ENCODE results near the gene SLC2A2.
A peak's percentile ranks its signal among the peaks of the same experiment; 100 is the strongest.

The SLC2A2 gene

GRCh38 chr3:171028779-171029232, 2.3 kb upstream of the SLC2A2 start:
- DNase-seq (ENCODE audit: low read depth in 3 of 3) = no peak

GRCh38 chr3:171028025-171028778, 1.7 kb upstream of the SLC2A2 start:
- peak in 1 of 3 experiments; percentile 0 for DNase-seq (ENCODE audit: low read depth in 3 of 3)

DNA sequence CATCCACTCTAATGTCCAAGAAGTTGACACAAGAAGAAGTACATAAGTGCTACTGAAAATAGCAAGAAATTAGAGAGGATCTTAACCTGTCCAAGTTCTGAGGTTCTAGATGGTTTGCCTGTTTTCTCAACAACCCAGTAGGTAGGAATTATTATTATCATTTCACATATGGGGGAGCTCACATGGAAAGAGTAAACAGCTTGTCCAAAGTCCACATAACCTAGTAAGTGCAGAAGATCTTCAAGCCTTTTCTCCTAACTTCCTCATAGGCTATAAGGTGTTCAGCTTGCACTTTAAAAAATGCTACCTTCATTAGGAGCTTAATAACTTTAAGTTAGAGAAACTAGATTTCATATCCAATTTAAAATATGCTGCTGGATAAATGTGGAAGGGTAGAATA, 3.0 kb downstream of the SLC2A2 start:
- DNase-seq (ENCODE audit: low read depth in 3 of 3) = no peak

DNA sequence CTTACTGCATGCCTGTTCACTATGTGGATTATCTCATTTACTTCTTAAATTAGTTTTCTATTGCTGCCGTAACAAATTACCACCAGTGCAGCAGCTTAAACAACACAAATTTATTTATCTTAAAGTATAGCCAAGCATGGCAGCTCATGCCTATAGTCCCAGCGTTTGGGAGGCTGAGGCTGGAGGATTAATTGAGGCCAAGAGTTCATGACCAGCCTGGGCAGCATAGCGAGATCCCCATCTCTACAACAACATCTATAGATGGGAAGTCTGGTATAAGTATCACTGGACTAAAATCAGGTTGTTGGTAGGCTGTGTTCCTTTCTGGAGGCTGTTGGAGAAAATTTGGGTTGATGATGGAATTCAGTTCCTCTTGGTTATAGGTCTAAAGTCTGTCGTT, 5.1 kb downstream of the SLC2A2 start:
- DNase-seq (ENCODE audit: low read depth in 3 of 3) = no peak

DNA sequence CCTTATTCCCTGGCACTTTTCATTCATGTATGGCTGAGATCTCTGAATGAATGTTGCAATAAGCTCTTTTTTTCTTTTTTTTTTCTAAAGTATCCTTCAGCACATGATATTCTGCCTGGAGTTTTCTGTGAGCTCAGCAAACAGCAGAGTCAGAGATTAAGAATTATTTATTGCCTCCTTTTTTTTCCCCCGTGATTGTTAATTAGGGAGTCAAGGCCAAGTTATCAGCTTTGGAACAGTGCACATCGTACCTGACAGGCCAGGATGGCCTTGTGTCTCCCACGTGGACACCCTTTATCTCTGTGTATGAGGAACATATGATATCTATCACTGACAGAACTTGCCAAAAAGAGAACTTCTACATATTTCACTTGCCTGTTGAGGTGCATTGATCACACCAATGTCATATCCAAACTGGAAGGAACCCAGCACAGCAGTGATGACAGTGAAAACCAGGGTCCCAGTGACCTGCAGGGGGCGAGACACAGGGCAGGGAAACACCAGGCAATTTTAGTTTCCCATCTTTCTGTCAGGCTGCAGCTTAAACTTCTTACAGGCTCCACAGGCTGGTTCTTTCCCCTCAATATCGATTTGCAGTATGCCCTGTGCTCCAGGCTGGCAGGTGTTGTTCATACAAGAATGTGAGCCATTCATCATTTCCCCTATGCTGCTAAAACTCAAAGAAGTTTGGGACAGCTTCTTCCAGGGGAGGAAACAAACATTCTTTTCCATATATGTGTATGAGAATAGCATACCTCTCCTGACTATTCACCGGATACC, 8.2 kb downstream of the SLC2A2 start:
- no peak for DNase-seq (ENCODE audit: low read depth in 3 of 3)

DNA sequence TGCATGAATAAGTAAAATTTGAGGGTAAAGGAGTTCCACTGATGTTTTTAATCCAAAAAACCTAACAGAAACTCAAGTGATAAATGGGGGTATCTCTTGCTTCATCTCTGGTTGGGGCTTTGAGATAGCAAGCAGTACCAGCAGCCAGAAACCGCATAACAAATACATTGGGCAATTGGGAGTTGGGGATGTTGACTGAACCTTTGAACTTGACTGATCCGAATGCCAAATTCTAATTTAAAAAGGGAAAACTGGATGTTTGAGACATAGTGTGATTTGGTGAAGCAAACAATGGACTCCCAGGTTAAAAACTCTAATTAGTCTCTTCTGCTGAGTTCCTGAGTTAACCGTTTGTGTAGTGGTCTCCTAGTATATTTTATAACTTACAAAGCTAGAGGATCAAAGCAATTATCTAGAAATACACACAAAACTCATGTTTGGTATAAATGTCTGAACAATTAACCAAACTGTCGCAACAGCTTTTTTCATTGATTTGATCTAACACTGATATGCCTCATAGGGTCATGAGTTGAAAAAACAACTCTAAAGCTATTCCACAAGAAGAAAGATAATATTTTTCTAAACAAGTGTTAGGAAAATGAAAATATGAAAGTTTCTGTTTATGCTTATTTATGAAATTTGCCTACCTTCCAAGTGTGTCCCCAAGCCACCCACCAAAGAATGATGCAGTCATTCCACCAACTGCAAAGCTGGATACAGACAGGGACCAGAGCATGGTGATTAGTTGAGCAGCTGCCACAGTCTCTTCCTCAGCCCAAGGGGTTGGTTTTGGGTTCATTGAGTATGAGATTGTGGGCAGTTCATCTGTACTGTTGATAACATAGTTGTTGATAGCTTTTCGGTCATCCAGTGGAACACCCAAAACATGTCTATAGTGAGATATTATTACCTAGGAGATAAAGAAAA, 12.4 kb downstream of the SLC2A2 start:
- no peak for DNase-seq (ENCODE audit: low read depth in 3 of 3)

GRCh38 chr3:171011873-171012336, 14.6 kb downstream of the SLC2A2 start:
- DNase-seq (ENCODE audit: low read depth in 3 of 3) = no peak

- DNase-seq (ENCODE audit: low read depth in 3 of 3) = no peak
Measured at GRCh38 chr3:171011109-171011872, 15.2 kb downstream of the SLC2A2 start.

GRCh38 chr3:171007316-171007715, 19.2 kb downstream of the SLC2A2 start:
- no peak for DNase-seq (ENCODE audit: low read depth in 3 of 3)

GRCh38 chr3:171005648-171006047, 20.9 kb downstream of the SLC2A2 start:
- no peak for DNase-seq (ENCODE audit: low read depth in 3 of 3)

- DNase-seq (ENCODE audit: low read depth in 3 of 3) = no peak
Measured at GRCh38 chr3:171001957-171002694, 24.4 kb downstream of the SLC2A2 start.

GRCh38 chr3:171001250-171001893, 25.1 kb downstream of the SLC2A2 start:
- DNase-seq (ENCODE audit: low read depth in 3 of 3) = no peak

DNA sequence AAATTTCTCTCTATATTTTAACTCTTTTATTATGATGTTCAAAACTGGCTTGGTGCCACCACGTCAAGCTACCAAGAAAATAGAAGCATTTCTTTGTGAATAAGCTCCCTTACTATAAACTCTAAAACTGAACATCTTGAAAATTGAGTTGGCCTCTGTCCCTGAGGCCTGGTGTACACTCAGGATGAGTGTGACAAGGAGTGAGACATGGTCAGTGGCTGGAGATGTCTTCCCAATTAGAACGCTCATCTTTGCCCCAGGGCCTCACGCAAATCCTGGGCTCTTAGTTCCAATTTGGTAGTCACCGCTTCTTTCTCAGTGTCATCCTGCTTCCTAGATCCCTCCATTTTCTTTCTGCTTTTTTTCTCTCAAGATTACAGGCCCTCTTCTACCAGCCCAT, 26.2 kb downstream of the SLC2A2 start:
- DNase-seq (ENCODE audit: low read depth in 3 of 3) = no peak

GRCh38 chr3:170999737-171000242, 26.7 kb downstream of the SLC2A2 start:
- DNase-seq (ENCODE audit: low read depth in 3 of 3) = no peak

DNA sequence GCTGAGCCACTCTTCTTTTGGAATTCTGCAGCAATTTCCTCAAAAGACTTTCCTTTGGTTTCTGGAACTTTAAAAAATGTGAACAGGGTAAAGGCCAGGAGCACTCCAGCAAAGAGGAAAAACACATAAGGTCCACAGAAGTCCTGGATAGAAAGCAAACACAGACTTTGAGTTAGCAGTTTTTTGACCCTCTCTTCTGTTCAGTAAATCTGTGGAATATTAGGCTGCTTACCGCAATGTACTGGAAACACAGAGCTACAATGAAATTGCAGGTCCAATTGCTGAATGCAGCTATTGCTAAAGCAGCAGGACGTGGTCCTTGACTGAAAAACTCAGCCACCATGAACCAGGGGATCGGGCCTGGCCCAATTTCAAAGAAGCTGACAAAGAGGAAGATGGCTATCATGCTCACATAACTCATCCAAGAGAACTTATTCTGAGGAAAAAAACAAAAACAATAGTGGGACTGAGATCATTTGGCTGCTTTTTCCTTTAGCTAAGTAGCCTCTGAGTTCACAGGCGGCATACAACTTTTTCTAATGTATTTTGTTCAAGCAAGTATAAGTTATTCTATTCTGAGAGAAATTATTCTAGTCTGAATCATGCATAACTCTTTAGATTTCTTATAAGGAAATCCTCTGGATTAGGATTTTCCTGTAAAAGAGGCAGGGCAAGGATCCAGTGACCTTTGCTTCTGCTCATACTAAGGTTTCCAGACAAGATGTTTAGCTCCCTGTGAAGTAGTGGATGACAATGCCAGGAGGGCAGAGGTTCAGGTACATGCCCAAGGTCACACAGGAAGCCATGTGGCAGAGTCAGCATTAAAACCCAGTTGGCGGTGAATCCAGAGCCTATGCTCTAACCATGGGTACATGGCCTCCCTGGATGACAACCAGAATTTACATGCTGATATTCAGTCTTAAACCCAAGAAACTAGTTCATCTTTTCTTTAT, 28.3 kb downstream of the SLC2A2 start:
- DNase-seq (ENCODE audit: low read depth in 3 of 3) = no peak

DNA sequence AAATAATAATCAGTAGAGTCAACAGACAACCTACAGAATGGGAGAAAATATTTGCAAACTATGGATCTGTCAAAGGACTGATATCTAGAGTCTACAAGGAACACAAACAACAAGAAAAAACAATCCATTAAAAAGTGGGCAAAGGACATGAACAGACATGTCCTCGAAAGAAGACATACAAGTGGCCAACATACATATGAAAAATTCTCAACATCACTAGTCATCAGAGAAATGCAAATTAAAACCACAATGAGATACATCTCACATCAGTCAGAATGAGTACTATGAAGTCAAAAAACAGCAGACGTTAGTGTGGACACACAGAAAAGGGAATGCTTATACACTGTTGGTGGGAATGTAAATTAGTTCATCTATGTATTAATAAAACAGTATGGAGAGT, 33.7 kb downstream of the SLC2A2 start:
- DNase-seq (ENCODE audit: low read depth in 3 of 3) = no peak

DNA sequence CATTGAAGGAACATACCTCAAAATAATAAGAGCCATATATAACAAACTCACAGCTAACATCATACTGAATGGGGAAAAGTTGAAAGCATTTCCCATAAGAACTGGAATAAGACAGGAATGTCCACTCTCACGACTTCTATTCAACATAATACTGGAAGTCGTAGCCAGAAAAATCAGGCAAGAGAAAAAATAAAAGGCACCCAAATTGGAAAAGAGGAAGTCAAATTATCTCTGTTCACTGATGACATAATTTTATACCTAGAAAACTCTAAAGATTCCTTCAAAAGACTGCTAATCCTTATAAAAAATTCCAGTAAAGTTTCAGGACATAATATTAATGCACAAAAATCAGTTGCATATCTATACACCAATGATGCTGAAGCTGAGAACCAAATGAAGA, 34.9 kb downstream of the SLC2A2 start:
- no peak for DNase-seq (ENCODE audit: low read depth in 3 of 3)

DNA sequence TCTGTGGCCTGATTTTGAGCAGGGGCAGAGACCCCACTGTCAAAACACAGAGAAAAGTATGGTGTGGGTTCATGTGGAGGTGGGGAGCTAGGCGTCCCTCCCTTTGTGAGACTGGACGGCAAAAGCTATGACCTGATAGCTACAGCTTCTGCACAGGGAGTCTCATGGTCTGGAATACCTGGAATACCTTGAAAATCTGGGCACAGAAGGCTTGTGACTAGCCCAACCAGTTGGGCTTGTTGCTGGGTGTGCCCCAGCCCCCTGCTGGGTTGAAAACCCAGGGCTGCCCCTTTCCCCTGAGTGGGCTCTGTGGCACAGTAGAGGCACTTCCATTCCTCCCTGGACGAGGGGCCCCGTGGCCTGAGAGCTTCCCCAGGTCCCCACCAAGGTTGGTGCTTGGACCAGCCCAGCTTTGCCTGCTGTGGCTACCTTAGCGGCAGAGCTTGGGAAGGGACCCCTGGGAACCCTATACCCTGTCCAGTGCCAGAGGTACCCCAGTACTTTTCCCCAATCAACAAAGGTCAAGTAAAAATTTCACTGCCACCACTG, 37.3 kb downstream of the SLC2A2 start:
- DNase-seq (ENCODE audit: low read depth in 3 of 3) = no peak
